ENCODE data around the gene ASPHD1.
A peak's percentile ranks its signal among the peaks of the same experiment; 100 is the strongest.
"Not testable (repeated sequence)": the region's sequence is repeated elsewhere in the genome, so short reads cannot be mapped to it uniquely, and the experiment has no call there.

Gene ASPHD1

GRCh38 chr16:29877266-29877961 lies 22.9 kb upstream of the ASPHD1 start:
- DNase-seq (ENCODE audit: low read depth in 2 of 2): no peak

- DNase-seq (ENCODE audit: low read depth in 2 of 2): no peak
These were observed 22.1 kb upstream of the ASPHD1 start for GRCh38 chr16:29878172-29878571.

GRCh38 chr16:29881050-29881449 lies 19.2 kb upstream of the ASPHD1 start:
- DNase-seq (ENCODE audit: low read depth in 2 of 2): no peak

GRCh38 chr16:29883987-29884386 lies 16.3 kb upstream of the ASPHD1 start:
- no peak for DNase-seq (ENCODE audit: low read depth in 2 of 2)

GRCh38 chr16:29889372-29889771 lies 10.9 kb upstream of the ASPHD1 start:
- not testable (repeated sequence) for DNase-seq (ENCODE audit: low read depth in 2 of 2)

- no peak for DNase-seq (ENCODE audit: low read depth in 2 of 2)
These were observed 8.5 kb upstream of the ASPHD1 start for GRCh38 chr16:29891525-29892457.

- no peak for DNase-seq (ENCODE audit: low read depth in 2 of 2)
These were observed 7.9 kb upstream of the ASPHD1 start for GRCh38 chr16:29892458-29892813.

- DNase-seq (ENCODE audit: low read depth in 2 of 2): no peak
These were observed 6.7 kb upstream of the ASPHD1 start for GRCh38 chr16:29893553-29893952.

GRCh38 chr16:29894352-29894751 lies 5.9 kb upstream of the ASPHD1 start:
- no peak for DNase-seq (ENCODE audit: low read depth in 2 of 2)

- DNase-seq (ENCODE audit: low read depth in 2 of 2): no peak
These were observed 3.4 kb upstream of the ASPHD1 start for GRCh38 chr16:29896841-29897240.

GRCh38 chr16:29897333-29897732 lies 3.0 kb upstream of the ASPHD1 start:
- DNase-seq (ENCODE audit: low read depth in 2 of 2): no peak

- DNase-seq (ENCODE audit: low read depth in 2 of 2): no peak
These were observed 2.0 kb upstream of the ASPHD1 start for GRCh38 chr16:29898135-29898803.

GRCh38 chr16:29898804-29899515 lies 1.3 kb upstream of the ASPHD1 start:
- no peak for DNase-seq (ENCODE audit: low read depth in 2 of 2)

- DNase-seq (ENCODE audit: low read depth in 2 of 2): peak in 1 of 2 donors; percentile 57
These were observed 679 bp upstream of the ASPHD1 start, which contains the start of gene SEZ6L2 for GRCh38 chr16:29899516-29900101. Gene SEZ6L2, minus strand, starts transcription at chr16:29899550. Its CDS starts 531 bp downstream, at chr16:29899019.

- no peak for DNase-seq (ENCODE audit: low read depth in 2 of 2)
These were observed 759 bp downstream of the ASPHD1 start for GRCh38 chr16:29900888-29901606.

GRCh38 chr16:29901607-29901945 lies 1.3 kb downstream of the ASPHD1 start:
- DNase-seq (ENCODE audit: low read depth in 2 of 2): no peak

- no peak for DNase-seq (ENCODE audit: low read depth in 2 of 2)
These were observed 3.3 kb downstream of the ASPHD1 start for GRCh38 chr16:29903590-29903989.

GRCh38 chr16:29904947-29905346 lies 4.7 kb downstream of the ASPHD1 start:
- DNase-seq (ENCODE audit: low read depth in 2 of 2): no peak

- DNase-seq (ENCODE audit: low read depth in 2 of 2): no peak
These were observed 5.4 kb downstream of the ASPHD1 start for GRCh38 chr16:29905668-29906067.

GRCh38 chr16:29906520-29907244 lies 6.4 kb downstream of the ASPHD1 start:
- no peak for DNase-seq (ENCODE audit: low read depth in 2 of 2)

All from stimulated activated CD8-positive, alpha-beta memory T cell treated with anti-CD3 and anti-CD28 coated beads, Interleukin-7, amount 100 ng/mL, for 4 hours (primary cell).